MM.1S (cell line): ENCODE measurements around the gene CD40.

ENCODE experiments used
- CTCF ChIP-seq: fragments of 300-600 bp; sonication (generic); IDR thresholded peaks from 2 replicates; pipeline ENCODE4 v1.5.1; 2016; ENCODE audit warnings: antibody characterized with exemption, low read length, mixed read lengths
- EZH2 ChIP-seq: fragments of 300-600 bp; sonication (generic); optimal IDR thresholded peaks from 2 replicates; pipeline ENCODE3; 2017; ENCODE audit warnings: low read depth, mild to moderate bottlenecking, antibody characterized with exemption, low read length, mixed read lengths

GRCh38 chr20:46074006-46074405, 44.1 kb upstream of the CD40 start:
- TF ChIP-seq CTCF (no peak), EZH2 (no peak)
